Stomach (tissue), 9 donors: ENCODE measurements around the gene RASGRP4. TPM values are rescaled to one million over a fixed set of nuclear protein-coding genes. Genes with fewer than 3 reads are reported as not detected.
"Not testable (repeated sequence)": the region's sequence is repeated elsewhere in the genome, so short reads cannot be mapped to it uniquely, and the experiment has no call there.

Experiments
- DNase-seq, 2 donors: peaks; one replicate each; pipeline versions ENCODE4 v3.0.0 to v3.0.0-alpha.2; 2013 to 2019
- H3K27ac ChIP-seq, 5 donors: fragments of 200-600 bp in 4 of 5; sonication (generic) in 4 of 5; one replicate each; pipeline ENCODE4 v1.5.1; 2013 to 2019; ENCODE audit warnings: mild to moderate bottlenecking in 1 of 5, moderate library complexity in 1 of 5
- H3K27me3 ChIP-seq, 3 donors: fragments of 200-600 bp; sonication (generic); one replicate each; pipeline ENCODE4 v1.5.1; 2017 to 2019; ENCODE audit warnings: mixed run types in 1 of 3
- H3K36me3 ChIP-seq, 4 donors: fragments of 200-600 bp; sonication (generic); 1 replicate in 3 of 4; 2 replicates in 1 of 4; pipeline ENCODE4 v1.5.1; 2016 to 2019
- H3K4me1 ChIP-seq, 4 donors: fragments of 200-600 bp; sonication (generic); one replicate each; pipeline ENCODE4 v1.5.1; 2016 to 2019
- H3K4me3 ChIP-seq, 4 donors: fragments of 200-600 bp; sonication (generic) in 3 of 4; one replicate each; pipeline ENCODE4 v1.5.1; 2016 to 2019; ENCODE audit warnings: mild to moderate bottlenecking in 1 of 4
- H3K9me3 ChIP-seq, 4 donors: fragments of 200-600 bp; sonication (generic); one replicate each; pipeline ENCODE4 v1.5.1; 2016 to 2019
- CTCF ChIP-seq, 7 experiments: fragments of 450-650 bp in 4 of 7; fragments of 200-600 bp in 3 of 7; sonication (generic) in 3 of 7; IDR thresholded peaks; one replicate each; pipeline ENCODE4 v1.5.1; 2016 to 2019; ENCODE audit warnings: antibody characterized with exemption in 7 of 7, control low read depth in 2 of 7, mild to moderate bottlenecking in 1 of 7
- EP300 ChIP-seq: sonication (generic); formaldehyde crosslinking; IDR thresholded peaks from one replicate; pipeline ENCODE4 v1.6.1; 2017; ENCODE audit warnings: antibody characterized with exemption
- POLR2A ChIP-seq, 4 donors: fragments of 450-650 bp; IDR thresholded peaks; one replicate each; pipeline ENCODE4 v1.6.1; 2016; ENCODE audit warnings: antibody characterized with exemption in 4 of 4, control low read depth in 2 of 4, mild to moderate bottlenecking in 1 of 4, moderate library complexity in 1 of 4
- POLR2AphosphoS5 ChIP-seq, 3 donors: sonication (generic); formaldehyde crosslinking; IDR thresholded peaks; one replicate each; pipeline ENCODE4 v1.6.1; 2016; ENCODE audit warnings: antibody characterized with exemption in 3 of 3
- WGBS, 5 donors: extraction: QIAGEN DNeasy Blood & Tissue Kit in 3 of 5; methylation state at CpG; one replicate each; pipeline versions ENCODE4 v1.1.5 to v1.1.7; 2013 to 2018; 5-methylcytosine and 5-hydroxymethylcytosine counted together
- intact Hi-C: fragments of 100-400 bp; cut with DNase I; formaldehyde crosslinking; loops from one replicate; pipeline ENCODE4 v1.15.1; 2023; ENCODE audit warnings: low total_unique reads
- polyA plus RNA-seq, 3 donors: library from polyadenylated mRNA; stranded (reverse); fragments of 200-250 nt; gene quantifications; one replicate each; pipeline ENCODE4 v1.2.3, GENCODE V29; 2013
- total RNA-seq, 5 donors: library from RNA; depleted of rRNA; stranded (reverse); fragments of >200 nt; gene quantifications; one replicate each; pipeline versions ENCODE4 v1.1.0 to v1.2.3, GENCODE V29; 2014 to 2016
- donor health status: healthy with polysubstance abuse.
- donor health status: Bipolar disorder and iron deficiency.
- donor health status: healthy.

The RASGRP4 gene
- total and polyA plus RNA-seq, 8 donors, result 0.40 to 8.4 (median 1.7) TPM; not detected in 2

- H3K36me3 ChIP-seq, result peaks cover 0 to 2% (median 0%) of the 10 kb centered on the region in 4 donors
- H3K9me3 ChIP-seq, result no peaks in the 10 kb centered on the region
- H3K27me3 ChIP-seq, result peaks cover 0 to 25% (median 0%) of the 10 kb centered on the region in 3 donors
- peaks cover 9 to 16% (median 10%) of the 10 kb centered on the region in 4 donors for H3K4me1 ChIP-seq
- no peak overlapping the region for H3K4me3 ChIP-seq
- intact Hi-C loops, result no loop called here
- DNase-seq, result no peak
- no peak overlapping the region for H3K27ac ChIP-seq
- no peak for TF ChIP-seq EP300
- no peak for TF ChIP-seq POLR2AphosphoS5 (IDR thresholded peaks at IDR 0.05)
- TF ChIP-seq CTCF (IDR thresholded peaks at IDR 0.05), result no peak
- no peak for TF ChIP-seq POLR2A (IDR thresholded peaks at IDR 0.05)
- WGBS, 5 donors, result 70 to 84% (median 79%) methylated on average over 6 of the region's 6 CpGs
Observed at GRCh38 chr19:38371081-38371480, 54.9 kb downstream of the RASGRP4 start.

- no peak overlapping the region for H3K27ac ChIP-seq
- no peaks in the 10 kb centered on the region for H3K36me3 ChIP-seq
- DNase-seq, result no peak
- H3K9me3 ChIP-seq, result no peaks in the 10 kb centered on the region
- intact Hi-C loops, result no loop called here
- H3K27me3 ChIP-seq, result peaks cover 0 to 33% (median 0%) of the 10 kb centered on the region in 3 donors
- H3K4me3 ChIP-seq, result no peak overlapping the region
- 59 to 69% (median 61%) methylated on average over 9 to 12 of the region's 12 CpGs for WGBS, 5 donors
- H3K4me1 ChIP-seq, result peaks cover 1 to 8% (median 2%) of the 10 kb centered on the region in 4 donors
- no peak for TF ChIP-seq POLR2AphosphoS5 (IDR thresholded peaks at IDR 0.05)
- TF ChIP-seq CTCF (IDR thresholded peaks at IDR 0.05), result no peak
- no peak for TF ChIP-seq POLR2A (IDR thresholded peaks at IDR 0.05)
- no peak for TF ChIP-seq EP300
Observed at GRCh38 chr19:38370299-38370698, 55.7 kb downstream of the RASGRP4 start.

GRCh38 chr19:38369584-38369983, 56.4 kb downstream of the RASGRP4 start:
- H3K27ac ChIP-seq, result no peak overlapping the region
- H3K27me3 ChIP-seq, result peaks cover 0 to 40% (median 0%) of the 10 kb centered on the region in 3 donors
- H3K36me3 ChIP-seq, result no peaks in the 10 kb centered on the region
- intact Hi-C loops, result no loop called here
- H3K9me3 ChIP-seq, result no peaks in the 10 kb centered on the region
- H3K4me3 ChIP-seq, result no peak overlapping the region
- WGBS, 5 donors, result 79 to 91% (median 86%) methylated on average over 2 of the region's 2 CpGs
- TF ChIP-seq EP300 (no peak), POLR2AphosphoS5 (IDR thresholded peaks at IDR 0.05) (no peak)
- no peak for DNase-seq
- peaks cover 0 to 6% (median 0%) of the 10 kb centered on the region in 4 donors for H3K4me1 ChIP-seq

- Histone ChIP-seq H3K4me3 (no peak overlapping the region), H3K27ac (no peak overlapping the region), H3K9me3 (no peaks in the 10 kb centered on the region), H3K36me3 (no peaks in the 10 kb centered on the region), H3K4me1 (peaks cover 9 to 12% (median 11%) of the 10 kb centered on the region in 4 donors), H3K27me3 (peaks cover 0 to 54% (median 0%) of the 10 kb centered on the region in 3 donors)
- no peak for TF ChIP-seq POLR2AphosphoS5 (IDR thresholded peaks at IDR 0.05)
- no peak for TF ChIP-seq POLR2A (IDR thresholded peaks at IDR 0.05)
- TF ChIP-seq EP300, result no peak
- TF ChIP-seq CTCF (IDR thresholded peaks at IDR 0.05), result no peak
- DNase-seq, result no peak
- WGBS, 5 donors, result 54 to 68% (median 58%) methylated on average over 12 of the region's 12 CpGs
- intact Hi-C loops, result no loop called here
Observed at GRCh38 chr19:38367041-38367440, 59.0 kb downstream of the RASGRP4 start.

GRCh38 chr19:38362946-38363688, 62.9 kb downstream of the RASGRP4 start:
- H3K9me3 ChIP-seq, DNase-seq, H3K27ac ChIP-seq, H3K36me3 ChIP-seq, intact Hi-C loops: not testable (repeated sequence)
- Histone ChIP-seq H3K4me3 (peak overlapping the region; percentile 46 to 74 (median 60)), H3K27me3 (peaks cover 0 to 87% (median 20%) of the 10 kb centered on the region in 3 donors), H3K4me1 (peaks cover 16 to 23% (median 22%) of the 10 kb centered on the region in 4 donors)
- 75 to 77% (median 76%) methylated on average over 14 to 15 of the region's 16 CpGs for whole genome bisulfite sequencing, 5 donors
